Measurements from ENCODE around the gene NEDD4L.

GRCh38 chr18:58067601-58068000, 23.6 kb downstream of the NEDD4L start:
- TF ChIP-seq, protein P1, sequence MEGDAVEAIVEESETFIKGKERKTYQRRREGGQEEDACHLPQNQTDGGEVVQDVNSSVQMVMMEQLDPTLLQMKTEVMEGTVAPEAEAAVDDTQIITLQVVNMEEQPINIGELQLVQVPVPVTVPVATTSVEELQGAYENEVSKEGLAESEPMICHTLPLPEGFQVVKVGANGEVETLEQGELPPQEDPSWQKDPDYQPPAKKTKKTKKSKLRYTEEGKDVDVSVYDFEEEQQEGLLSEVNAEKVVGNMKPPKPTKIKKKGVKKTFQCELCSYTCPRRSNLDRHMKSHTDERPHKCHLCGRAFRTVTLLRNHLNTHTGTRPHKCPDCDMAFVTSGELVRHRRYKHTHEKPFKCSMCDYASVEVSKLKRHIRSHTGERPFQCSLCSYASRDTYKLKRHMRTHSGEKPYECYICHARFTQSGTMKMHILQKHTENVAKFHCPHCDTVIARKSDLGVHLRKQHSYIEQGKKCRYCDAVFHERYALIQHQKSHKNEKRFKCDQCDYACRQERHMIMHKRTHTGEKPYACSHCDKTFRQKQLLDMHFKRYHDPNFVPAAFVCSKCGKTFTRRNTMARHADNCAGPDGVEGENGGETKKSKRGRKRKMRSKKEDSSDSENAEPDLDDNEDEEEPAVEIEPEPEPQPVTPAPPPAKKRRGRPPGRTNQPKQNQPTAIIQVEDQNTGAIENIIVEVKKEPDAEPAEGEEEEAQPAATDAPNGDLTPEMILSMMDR (optimal IDR thresholded peaks at IDR 0.05 in 1 of 3, IDR thresholded peaks at IDR 0.05 in 1 of 3, conservative IDR thresholded peaks at IDR 0.05 in 1 of 3; ENCODE audit: extremely low read depth in 1 of 3, insufficient read depth in 2 of 3, low read length in 3 of 3), result peak in 1 of 3 experiments; percentile 12
- no peak for TF ChIP-seq EZH2 (IDR thresholded peaks at IDR 0.05; ENCODE audit: low read length)

Measured in keratinocyte (primary cell).